ENCODE data around the gene NR4A1. TPM values are rescaled to one million over a fixed set of nuclear protein-coding genes. Genes with fewer than 3 reads are reported as not detected.

The NR4A1 gene
- total and polyA plus RNA-seq, 9 of the 15 experiments (the other 6 are each of a cell fraction or from before 2014, with no cell fraction given): 0.07 to 4.7 (median 1.9) TPM; not detected in 1

DNA sequence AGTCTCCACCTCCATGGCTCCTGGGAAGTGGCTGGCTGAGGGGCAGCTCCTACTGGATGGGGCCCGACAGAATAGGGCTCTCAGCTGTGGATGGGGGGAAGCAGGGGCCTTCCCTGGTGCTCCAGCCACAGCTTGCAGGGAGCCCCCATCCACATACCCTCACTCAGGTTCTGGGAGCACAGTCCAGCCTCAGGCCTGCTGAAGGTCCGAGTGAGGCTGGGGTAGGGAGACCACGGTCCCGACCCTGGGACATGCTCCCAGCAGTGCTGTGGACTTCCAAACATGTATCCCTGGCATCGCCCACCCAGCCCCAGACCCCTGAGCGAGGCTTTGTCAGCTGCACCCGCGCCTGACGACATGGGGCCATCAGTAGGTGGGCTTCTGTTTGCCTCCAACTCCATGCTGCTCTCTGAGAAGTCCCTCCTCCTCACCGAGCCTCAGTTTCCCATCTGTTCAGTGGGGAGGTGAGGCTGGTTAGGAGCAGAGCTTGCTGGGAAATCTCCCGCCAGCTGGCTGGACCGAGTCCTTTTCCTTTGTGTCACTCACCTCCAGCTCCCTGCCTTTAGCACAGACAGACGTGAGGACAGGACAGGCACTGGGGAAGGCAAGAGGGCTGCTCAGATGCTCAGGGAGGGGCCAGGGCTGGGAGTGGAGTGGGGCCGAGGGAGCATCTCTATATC is 9.4 kb downstream of the NR4A1 start:
- FAIRE-seq (no peak), DNase-seq (ENCODE audit: extremely low read depth in 1 of 4, low spot score in 3 of 4) (no peak), ATAC-seq (no peak)
- H4K20me1 ChIP-seq (replicated peaks; ENCODE audit: control insufficient read depth, insufficient read depth, low read length): no peaks in the 10 kb centered on the region
- WGBS (ENCODE audit: insufficient coverage, low coverage, missing lambda C conversion rate): 41% methylated on average over 14 of the region's 14 CpGs
- 0 out of 4 replicates have a peak overlapping the region, but pooled peaks of 1 of the 2 experiments have one; percentile 28 for H3K9ac ChIP-seq (ENCODE audit: insufficient read depth in 1 of 2, low read depth in 2 of 2, low read length in 2 of 2)
- peaks cover 9 to 33% of the 10 kb centered on the region in 2 experiments; a peak in 4 of 5 replicates for H3K4me1 ChIP-seq (replicated peaks in 1 of 2; ENCODE audit: control insufficient read depth in 2 of 2, insufficient read depth in 2 of 2, low read length in 2 of 2)
- no peaks in the 10 kb centered on the region for H3K79me2 ChIP-seq (ENCODE audit: control insufficient read depth, insufficient read depth, low read length)
- no TSS peak for BruUV-seq (replicated peaks)
- H3K9me1 ChIP-seq (ENCODE audit: control insufficient read depth, insufficient read depth, low read length): no peaks in the 10 kb centered on the region
- ChIA-PET POLR2A (interaction anchor here (0.5 to 1.3 kb wide), 6 partner anchors 9 to 1356 kb away, joined by 3 to 6 read pairs (median 3); partner anchors contain the start of genes ATG101, NR4A1 and SMIM41), CTCF (ENCODE audit: low intra/inter-chr PET ratio) (no interaction called here)
- H3K9me3 ChIP-seq (replicated peaks; ENCODE audit: control insufficient read depth, insufficient read depth, low read depth, low read length): no peaks in the 10 kb centered on the region
- no peak overlapping the region for H2AFZ ChIP-seq (ENCODE audit: low read depth, low read length)
- H3K27ac ChIP-seq (ENCODE audit: extremely low read depth, low read depth, low read length): no peak overlapping the region
- no peaks in the 10 kb centered on the region for H3K36me3 ChIP-seq (ENCODE audit: control insufficient read depth, insufficient read depth, low read length)
- intact Hi-C loops (cut with micrococcal nuclease) (no loop called here), in situ Hi-C loops (cut with MboI) (no loop called here)
- TF ChIP-seq TAL1 (IDR thresholded peaks at IDR 0.05): no peak
- peak; percentile 10; the same call in 1 of the 2 replicates for TF ChIP-seq TFAP4 (CRISPR knock-in tag; IDR thresholded peaks at IDR 0.05; ENCODE audit: borderline replicate concordance)
- 0 out of 2 replicates have a peak, but pooled peaks have one; percentile 72 for TF ChIP-seq IRF2 (CRISPR knock-in tag; IDR thresholded peaks at IDR 0.05)
- TF ChIP-seq ZNF253 (CRISPR knock-in tag; conservative IDR thresholded peaks at IDR 0.05): no peak
- no peak for TF ChIP-seq CBX2 (IDR thresholded peaks at IDR 0.05; ENCODE audit: insufficient read depth, low read length, poor library complexity, severe bottlenecking)
- no peak for TF ChIP-seq RUNX1 (IDR thresholded peaks at IDR 0.05; ENCODE audit: low read depth)
- TF ChIP-seq GTF2B (IDR thresholded peaks at IDR 0.05; ENCODE audit: extremely low read depth, insufficient read length): no peak
- TF ChIP-seq NR4A1 (CRISPR knock-in tag; IDR thresholded peaks at IDR 0.05): no peak
- TF ChIP-seq NR4A1 (tag; IDR thresholded peaks at IDR 0.05): no peak
- H3K4me2 ChIP-seq (ENCODE audit: insufficient read depth, low read length): no peak overlapping the region
- H3K4me3 ChIP-seq: no peak overlapping the region
- H3K27me3 ChIP-seq (ENCODE audit: control insufficient read depth in 2 of 2, insufficient read depth in 2 of 2, low read length in 2 of 2): peaks cover 0 to 16% of the 10 kb centered on the region in 2 experiments; a peak in 3 of 5 replicates

Measured in K562 (cell line).